NCI-H446 (cell line): ENCODE measurements around the gene OGT.
A peak's percentile ranks its signal among the peaks of the same experiment; 100 is the strongest.

Experiments used
- DNase-seq, 2 experiments: peaks; one replicate each; lab custom pipeline; 2025; lab: John Stamatoyannopoulos, UW

Gene OGT

DNA sequence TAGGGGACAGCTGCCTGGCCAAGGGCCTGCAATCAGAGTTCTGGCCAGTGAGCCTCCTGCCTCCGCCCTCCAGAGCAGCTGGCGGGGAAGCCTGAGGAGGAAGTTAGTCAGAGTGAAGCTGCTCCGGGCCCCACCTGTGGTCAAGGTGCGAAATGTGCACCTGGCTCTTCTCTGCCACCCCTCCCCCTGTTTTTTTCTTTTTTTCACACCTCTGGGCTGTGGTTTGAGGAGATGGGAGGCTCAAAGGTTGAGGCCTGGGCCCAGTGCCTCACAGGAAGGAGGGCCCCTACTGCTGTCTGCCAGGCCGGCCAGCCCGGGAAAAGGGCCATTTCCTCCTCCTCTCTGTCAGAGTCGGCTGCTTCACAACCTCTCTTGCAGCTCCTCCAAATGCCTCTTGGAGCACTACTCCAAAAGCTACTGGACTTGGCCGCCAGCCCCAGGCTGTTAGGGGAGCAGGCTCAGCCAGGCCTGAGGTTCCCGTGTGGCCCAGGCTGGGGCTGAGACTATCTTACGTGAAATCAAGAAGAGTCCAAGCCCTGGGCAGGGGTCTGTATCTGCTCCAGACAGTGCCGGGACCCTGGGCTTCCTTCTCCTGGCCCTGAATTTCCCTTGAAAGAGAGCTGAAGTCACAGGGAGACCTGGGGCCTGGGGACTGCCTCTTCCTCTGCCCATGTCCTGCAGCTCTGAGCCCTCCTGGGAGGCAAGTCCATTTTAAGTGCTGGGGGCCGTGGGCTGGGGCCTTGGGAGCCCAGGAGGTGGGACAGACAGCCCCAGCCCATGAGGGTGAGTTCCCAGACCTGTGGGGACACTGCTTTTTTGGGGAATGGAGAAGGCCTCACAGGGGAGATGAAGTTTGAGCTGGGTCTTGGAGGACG lies 89.9 kb downstream of the OGT start:
- peak; percentile 15 to 67 for DNase-seq

DNA sequence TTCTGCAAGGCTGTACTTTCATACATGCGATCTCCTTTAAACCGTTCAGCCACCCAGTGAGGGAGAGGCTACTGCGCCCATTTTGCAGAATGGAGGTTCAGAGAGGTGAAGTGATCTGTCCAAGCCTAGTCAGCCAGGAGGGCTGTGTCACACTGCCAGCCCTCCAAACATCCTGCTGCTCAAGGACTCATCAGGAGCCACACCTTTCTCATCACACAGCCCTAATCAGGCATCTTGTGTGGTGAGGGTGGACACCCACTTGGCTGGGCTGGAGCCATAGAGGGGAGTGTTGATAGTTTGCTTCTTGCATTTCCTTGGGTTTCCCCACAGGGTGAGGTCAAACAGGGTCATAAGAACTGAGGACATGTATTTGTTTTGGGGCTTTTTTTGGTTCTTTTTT lies 90.8 kb downstream of the OGT start:
- no peak for DNase-seq

DNA sequence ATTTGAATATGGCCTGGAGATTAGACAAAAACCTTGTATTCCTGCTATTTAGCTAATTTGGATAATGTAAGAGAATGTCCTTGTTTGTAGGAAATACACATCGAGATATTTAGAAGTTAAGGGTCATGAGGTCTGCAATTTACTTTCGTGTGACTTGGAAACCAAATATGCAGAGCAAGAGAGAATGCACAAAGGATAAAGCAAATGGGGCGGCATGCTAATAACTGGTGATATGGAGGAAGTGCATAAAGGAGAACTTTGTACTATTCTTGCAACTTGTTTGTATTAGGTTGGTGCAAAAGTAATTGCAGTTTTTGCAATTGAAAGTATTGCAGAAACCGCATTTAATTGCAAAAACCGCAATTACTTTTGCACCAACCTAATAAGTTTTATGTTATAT lies 92.6 kb downstream of the OGT start:
- no peak for DNase-seq
